ENCODE results near the gene FTSJ3.

FTSJ3 gene

GRCh38 chr17:63842540-63843386, 15.3 kb upstream of the FTSJ3 start, which contains the start of gene SMARCD2:
SMARCD2 (minus strand) TSS chr17:63842685; CDS start chr17:63842674, 11 bp downstream.
- DNase-seq, result peak; percentile 96

- DNase-seq, result no peak
These were observed 14.7 kb upstream of the FTSJ3 start for GRCh38 chr17:63842173-63842539.

- no peak for DNase-seq
These were observed 14.1 kb upstream of the FTSJ3 start for GRCh38 chr17:63841350-63842172.

- DNase-seq, result no peak
These were observed 13.3 kb upstream of the FTSJ3 start for GRCh38 chr17:63840591-63841349.

- no peak for DNase-seq
These were observed 11.2 kb upstream of the FTSJ3 start for GRCh38 chr17:63838631-63839171.

- no peak for DNase-seq
These were observed 10.6 kb upstream of the FTSJ3 start for GRCh38 chr17:63837962-63838600.

- DNase-seq, result no peak
These were observed 10.0 kb upstream of the FTSJ3 start for GRCh38 chr17:63837480-63837879.

- no peak for DNase-seq
These were observed 9.3 kb upstream of the FTSJ3 start for GRCh38 chr17:63836811-63837210.

GRCh38 chr17:63835167-63835720, 7.8 kb upstream of the FTSJ3 start:
- no peak for DNase-seq

GRCh38 chr17:63834431-63835166, 7.1 kb upstream of the FTSJ3 start:
- peak; percentile 89 for DNase-seq

- no peak for DNase-seq
These were observed 6.4 kb upstream of the FTSJ3 start for GRCh38 chr17:63833741-63834373.

GRCh38 chr17:63833026-63833740, 5.7 kb upstream of the FTSJ3 start:
- DNase-seq, result no peak

GRCh38 chr17:63832455-63832854, 5.0 kb upstream of the FTSJ3 start:
- no peak for DNase-seq

- no peak for DNase-seq
These were observed 4.6 kb upstream of the FTSJ3 start for GRCh38 chr17:63832014-63832413.

GRCh38 chr17:63831505-63831904, 4.0 kb upstream of the FTSJ3 start:
- no peak for DNase-seq

- no peak for DNase-seq
These were observed 3.5 kb upstream of the FTSJ3 start for GRCh38 chr17:63830904-63831491.

- no peak for DNase-seq
These were observed 2.8 kb upstream of the FTSJ3 start for GRCh38 chr17:63830278-63830677.

- DNase-seq, result no peak
These were observed 1.5 kb upstream of the FTSJ3 start for GRCh38 chr17:63828936-63829335.

- no peak for DNase-seq
These were observed 348 bp upstream of the FTSJ3 start for GRCh38 chr17:63827801-63828221.

Data from NCI-H1694 treated with DMSO at 0.1 percent for 48 hours (cell line).